Measurements from ENCODE around the gene SLC33A1. TPM values are rescaled to one million over a fixed set of nuclear protein-coding genes. Genes with fewer than 3 reads are reported as not detected.
A peak's percentile ranks its signal among the peaks of the same experiment; 100 is the strongest.

The SLC33A1 gene
- total RNA-seq, 1 donor from 2014 or later: 27.4 TPM

DNA sequence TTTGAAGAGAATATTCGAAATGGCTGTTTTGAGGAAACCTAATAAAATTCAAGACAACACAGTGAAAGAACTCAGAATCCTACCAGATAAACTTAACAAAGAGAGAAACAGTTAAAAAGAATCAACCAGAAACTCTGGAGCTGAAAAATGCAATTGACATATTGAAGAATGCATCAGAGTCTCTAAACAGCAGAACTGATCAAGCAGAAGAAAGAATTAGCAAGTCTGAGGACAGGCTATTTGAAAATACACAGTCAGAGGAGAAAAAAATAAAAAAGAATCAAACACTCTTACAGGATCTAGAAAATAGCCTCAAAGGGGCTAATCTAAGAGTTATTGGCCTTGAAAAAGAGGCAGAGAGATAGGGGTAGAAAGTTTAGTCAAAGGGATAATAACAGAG lies 61.7 kb downstream of the SLC33A1 start:
- Histone ChIP-seq H4K20me1 (ENCODE audit: low read depth) (no peaks in the 10 kb centered on the region), H3K9ac (no peak overlapping the region), H3K4me3 (no peak overlapping the region), H3K4me1 (peaks cover 4% of the 10 kb centered on the region), H3K27ac (no peak overlapping the region), H3K36me3 (peaks cover 3% of the 10 kb centered on the region), H3K4me2 (no peak overlapping the region), H3K9me3 (ENCODE audit: low read depth) (no peaks in the 10 kb centered on the region), H3F3A (ENCODE audit: low read depth) (no peaks in the 10 kb centered on the region), H2AFZ (replicated peaks) (no peak overlapping the region), H3K27me3 (no peaks in the 10 kb centered on the region), H3K79me2 (ENCODE audit: low read depth) (no peaks in the 10 kb centered on the region)
- Mint-ChIP-seq H3K4me3 (no peak overlapping the region), H3K9me3 (peaks cover 32% of the 10 kb centered on the region), H3K27me3 (ENCODE audit: insufficient read depth, low read depth) (no peaks in the 10 kb centered on the region), H3K27ac (no peak overlapping the region), H3K4me1 (peaks cover 2% of the 10 kb centered on the region), H3K36me3 (peaks cover 52% of the 10 kb centered on the region)
- no peak for TF ChIP-seq EZH2 (IDR thresholded peaks at IDR 0.05)
- TF ChIP-seq EZH2phosphoT487 (IDR thresholded peaks at IDR 0.05): no peak
- TF ChIP-seq, protein P1, sequence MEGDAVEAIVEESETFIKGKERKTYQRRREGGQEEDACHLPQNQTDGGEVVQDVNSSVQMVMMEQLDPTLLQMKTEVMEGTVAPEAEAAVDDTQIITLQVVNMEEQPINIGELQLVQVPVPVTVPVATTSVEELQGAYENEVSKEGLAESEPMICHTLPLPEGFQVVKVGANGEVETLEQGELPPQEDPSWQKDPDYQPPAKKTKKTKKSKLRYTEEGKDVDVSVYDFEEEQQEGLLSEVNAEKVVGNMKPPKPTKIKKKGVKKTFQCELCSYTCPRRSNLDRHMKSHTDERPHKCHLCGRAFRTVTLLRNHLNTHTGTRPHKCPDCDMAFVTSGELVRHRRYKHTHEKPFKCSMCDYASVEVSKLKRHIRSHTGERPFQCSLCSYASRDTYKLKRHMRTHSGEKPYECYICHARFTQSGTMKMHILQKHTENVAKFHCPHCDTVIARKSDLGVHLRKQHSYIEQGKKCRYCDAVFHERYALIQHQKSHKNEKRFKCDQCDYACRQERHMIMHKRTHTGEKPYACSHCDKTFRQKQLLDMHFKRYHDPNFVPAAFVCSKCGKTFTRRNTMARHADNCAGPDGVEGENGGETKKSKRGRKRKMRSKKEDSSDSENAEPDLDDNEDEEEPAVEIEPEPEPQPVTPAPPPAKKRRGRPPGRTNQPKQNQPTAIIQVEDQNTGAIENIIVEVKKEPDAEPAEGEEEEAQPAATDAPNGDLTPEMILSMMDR (IDR thresholded peaks at IDR 0.05): no peak
- DNase-seq (ENCODE audit: low spot score): no peak

- no peaks in the 10 kb centered on the region for H3K27me3 Mint-ChIP-seq (ENCODE audit: insufficient read depth, low read depth)
- no peak overlapping the region for H3K9ac ChIP-seq
- H2AFZ ChIP-seq (replicated peaks): no peak overlapping the region
- H3K4me3 Mint-ChIP-seq: no peak overlapping the region
- H3K36me3 ChIP-seq: peaks cover 3% of the 10 kb centered on the region
- peaks cover 40% of the 10 kb centered on the region for H3K36me3 Mint-ChIP-seq
- no peaks in the 10 kb centered on the region for H4K20me1 ChIP-seq (ENCODE audit: low read depth)
- H3K27ac Mint-ChIP-seq: no peak overlapping the region
- peaks cover 26% of the 10 kb centered on the region for H3K9me3 Mint-ChIP-seq
- peaks cover 4% of the 10 kb centered on the region for H3K4me1 ChIP-seq
- H3F3A ChIP-seq (ENCODE audit: low read depth): no peaks in the 10 kb centered on the region
- H3K4me3 ChIP-seq: no peak overlapping the region
- TF ChIP-seq EZH2phosphoT487 (IDR thresholded peaks at IDR 0.05) (no peak), EZH2 (IDR thresholded peaks at IDR 0.05) (no peak)
- TF ChIP-seq, protein P1 (IDR thresholded peaks at IDR 0.05): no peak
- no peak overlapping the region for H3K27ac ChIP-seq
- no peak for DNase-seq (ENCODE audit: low spot score)
- H3K27me3 ChIP-seq: no peaks in the 10 kb centered on the region
- H3K4me2 ChIP-seq: no peak overlapping the region
- H3K4me1 Mint-ChIP-seq: peaks cover 2% of the 10 kb centered on the region
- H3K79me2 ChIP-seq (ENCODE audit: low read depth): no peaks in the 10 kb centered on the region
- H3K9me3 ChIP-seq (ENCODE audit: low read depth): no peaks in the 10 kb centered on the region
These were observed 63.0 kb downstream of the SLC33A1 start for GRCh38 chr3:155791190-155791589.

DNA sequence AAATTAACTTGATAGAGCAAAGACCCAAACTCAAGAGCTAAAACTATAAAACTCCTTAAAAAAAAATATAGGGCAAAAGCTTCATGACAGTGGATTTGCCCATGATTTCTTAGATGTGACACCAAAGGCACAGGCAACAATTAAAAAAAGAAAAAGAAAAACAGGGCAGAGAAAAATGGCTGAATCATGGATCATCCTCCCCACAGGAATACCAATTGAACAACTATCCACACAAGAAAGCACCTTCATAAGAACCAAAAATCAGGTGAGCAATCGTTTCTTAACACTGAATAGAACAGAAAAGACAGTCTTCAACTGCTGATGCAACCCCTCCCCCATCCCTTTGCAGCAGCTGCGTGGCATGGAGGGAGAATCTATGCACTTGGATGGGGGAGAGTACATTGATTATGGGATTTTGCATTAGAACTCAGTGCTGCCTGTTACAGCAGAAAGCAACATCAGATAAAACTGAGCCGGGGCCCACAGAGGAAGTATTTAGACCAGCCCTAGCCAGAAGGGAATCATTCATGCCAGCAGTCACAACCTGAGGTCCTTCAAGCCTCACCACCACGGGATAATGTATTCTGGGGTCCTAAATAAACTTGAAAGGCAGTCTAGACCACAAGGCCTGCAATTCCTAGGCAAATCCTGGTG lies 63.8 kb downstream of the SLC33A1 start:
- Mint-ChIP-seq H3K9me3 (peaks cover 26% of the 10 kb centered on the region), H3K4me3 (no peak overlapping the region), H3K4me1 (peaks cover 2% of the 10 kb centered on the region), H3K27me3 (ENCODE audit: insufficient read depth, low read depth) (no peaks in the 10 kb centered on the region), H3K36me3 (peaks cover 39% of the 10 kb centered on the region), H3K27ac (peak overlapping the region; percentile 28)
- Histone ChIP-seq H3K9me3 (ENCODE audit: low read depth) (no peaks in the 10 kb centered on the region), H3K27ac (no peak overlapping the region), H3K4me3 (no peak overlapping the region), H3K27me3 (no peaks in the 10 kb centered on the region), H2AFZ (replicated peaks) (no peak overlapping the region), H3F3A (ENCODE audit: low read depth) (no peaks in the 10 kb centered on the region), H3K9ac (no peak overlapping the region), H3K79me2 (ENCODE audit: low read depth) (no peaks in the 10 kb centered on the region), H3K4me2 (no peak overlapping the region), H4K20me1 (ENCODE audit: low read depth) (no peaks in the 10 kb centered on the region), H3K4me1 (peaks cover 4% of the 10 kb centered on the region), H3K36me3 (no peaks in the 10 kb centered on the region)
- no peak for DNase-seq (ENCODE audit: low spot score)
- TF ChIP-seq EZH2 (IDR thresholded peaks at IDR 0.05) (no peak), EZH2phosphoT487 (IDR thresholded peaks at IDR 0.05) (no peak)
- TF ChIP-seq, protein P1 (IDR thresholded peaks at IDR 0.05): no peak
